Fibroblast of lung (primary cell): ENCODE results near the gene ADD3. TPM values are rescaled to one million over a fixed set of nuclear protein-coding genes. Genes with fewer than 3 reads are reported as not detected.

Experiments used
- DNase-seq, 2 donors: peaks; one replicate each; pipeline versions ENCODE4 v3.0.0 to v3.0.0-alpha.2; 2010; ENCODE audit warnings: low read depth in 2 of 2
- H2AFZ ChIP-seq: 2 replicates; pipeline ENCODE4 v1.5.1; 2012; ENCODE audit warnings: low read length, control low read depth, inconsistent platforms
- H3K27ac ChIP-seq: 2 replicates; pipeline ENCODE4 v1.5.1; 2011; ENCODE audit warnings: low read length, control low read depth; ENCODE audit not compliant: insufficient read depth
- H3K27me3 ChIP-seq: 2 replicates; pipeline ENCODE4 v1.5.1; 2011; ENCODE audit warnings: mild to moderate bottlenecking, low read length; ENCODE audit not compliant: control insufficient read depth, insufficient read depth
- H3K36me3 ChIP-seq: 2 replicates; pipeline ENCODE4 v1.5.1; 2011; ENCODE audit warnings: low read length; ENCODE audit not compliant: control insufficient read depth, insufficient read depth
- H3K4me1 ChIP-seq: 2 replicates; pipeline ENCODE4 v1.5.1; 2011; ENCODE audit warnings: low read length; ENCODE audit not compliant: control insufficient read depth, insufficient read depth; ENCODE audit errors: extremely low read depth
- H3K4me2 ChIP-seq: 2 replicates; pipeline ENCODE4 v1.5.1; 2011; ENCODE audit warnings: low read length, control low read depth; ENCODE audit not compliant: insufficient read depth; ENCODE audit errors: extremely low read depth
- H3K4me3 ChIP-seq, 4 experiments: fragments of 200-600 bp in 1 of 4; sonication (generic) in 1 of 4; replicated peaks in 1 of 4; 2 replicates each; pipeline ENCODE4 v1.5.1; 2011 to 2016; ENCODE audit warnings: low read length in 4 of 4, low read depth in 3 of 4, mild to moderate bottlenecking in 3 of 4, control low read depth in 2 of 4, inconsistent platforms in 1 of 4, mixed read lengths in 1 of 4; ENCODE audit not compliant: insufficient read depth in 1 of 4; ENCODE audit errors: control extremely low read depth in 1 of 4
- H3K79me2 ChIP-seq: 2 replicates; pipeline ENCODE4 v1.5.1; 2012; ENCODE audit warnings: mild to moderate bottlenecking, low read length, inconsistent platforms; ENCODE audit not compliant: control insufficient read depth, insufficient read depth
- H3K9ac ChIP-seq: 2 replicates; pipeline ENCODE4 v1.5.1; 2011; ENCODE audit warnings: mild to moderate bottlenecking, low read length, control low read depth; ENCODE audit not compliant: insufficient read depth
- H3K9me3 ChIP-seq: 2 replicates; pipeline ENCODE4 v1.5.1; 2012; ENCODE audit warnings: low read depth, low read length; ENCODE audit not compliant: control insufficient read depth, insufficient read depth
- H4K20me1 ChIP-seq: 2 replicates; pipeline ENCODE4 v1.5.1; 2011; ENCODE audit warnings: low read length; ENCODE audit not compliant: control insufficient read depth, insufficient read depth; ENCODE audit errors: extremely low read depth
- CTCF ChIP-seq, 2 donors: IDR thresholded peaks in 1 of 2; conservative IDR thresholded peaks in 1 of 2; 1 replicate in 1 of 2; 2 replicates in 1 of 2; pipeline ENCODE4 v1.5.1; 2011 to 2012; ENCODE audit warnings: low read length in 2 of 2, control low read depth in 1 of 2, inconsistent platforms in 1 of 2, low read depth in 1 of 2, mild to moderate bottlenecking in 1 of 2
- EZH2 ChIP-seq: IDR thresholded peaks from 2 replicates; pipeline ENCODE4 v1.5.1; 2012; ENCODE audit warnings: low read length, control low read depth, mild to moderate bottlenecking; ENCODE audit errors: missing control alignments
- polyA plus RNA-seq, 2 donors: library from polyadenylated mRNA; depleted of rRNA in 1 of 2; stranded (reverse) in 1 of 2; unstranded in 1 of 2; fragments of >200 nt; gene quantifications; 2 replicates each; pipeline ENCODE4 v1.2.1, GENCODE V29; 2011 to 2012; ENCODE audit warnings: missing spikeins in 1 of 2
- total RNA-seq: library from RNA; depleted of rRNA; stranded (reverse); fragments of >200 nt; gene quantifications from 2 replicates; pipeline ENCODE4 v1.2.1, GENCODE V29; 2014

The ADD3 gene
- total and polyA plus RNA-seq, 2 donors (not counting 1 experiment from before 2014, with no cell fraction given) = 93.0 to 416 TPM

GRCh38 chr10:110074758-110075671 is 67.2 kb downstream of the ADD3 start:
- Histone ChIP-seq H4K20me1 (no peaks in the 10 kb centered on the region), H3K9ac (no peak overlapping the region), H3K4me1 (peaks cover 23% of the 10 kb centered on the region), H3K79me2 (peaks cover 28% of the 10 kb centered on the region), H3K27me3 (no peaks in the 10 kb centered on the region), H3K4me2 (peak overlapping the region; percentile 65), H3K27ac (peak overlapping the region; percentile 8), H2AFZ (no peak overlapping the region), H3K9me3 (no peaks in the 10 kb centered on the region), H3K4me3 (peak overlapping the region in 1 of 4 experiments; percentile 6), H3K36me3 (no peaks in the 10 kb centered on the region)
- TF ChIP-seq EZH2 = no peak
- TF ChIP-seq CTCF (conservative IDR thresholded peaks at IDR 0.05 in 1 of 2, IDR thresholded peaks at IDR 0.05 in 1 of 2; ENCODE audit: low read depth in 1 of 2, low read length in 2 of 2) = no peak
- DNase-seq = peak; percentile 83 to 87

- H2AFZ ChIP-seq = no peak overlapping the region
- peak overlapping the region; percentile 6 for H3K27ac ChIP-seq
- DNase-seq = peak in 1 of 2 donors; percentile 4
- H3K79me2 ChIP-seq = peaks cover 27% of the 10 kb centered on the region
- peak overlapping the region in 1 of 4 experiments; percentile 6 for H3K4me3 ChIP-seq
- H3K27me3 ChIP-seq = no peaks in the 10 kb centered on the region
- peaks cover 23% of the 10 kb centered on the region for H3K4me1 ChIP-seq
- no peaks in the 10 kb centered on the region for H4K20me1 ChIP-seq
- peak overlapping the region; percentile 65 for H3K4me2 ChIP-seq
- TF ChIP-seq EZH2 (no peak), CTCF (conservative IDR thresholded peaks at IDR 0.05 in 1 of 2, IDR thresholded peaks at IDR 0.05 in 1 of 2; ENCODE audit: low read depth in 1 of 2, low read length in 2 of 2) (no peak)
- H3K9ac ChIP-seq = no peak overlapping the region
- H3K36me3 ChIP-seq = no peaks in the 10 kb centered on the region
- H3K9me3 ChIP-seq = no peaks in the 10 kb centered on the region
These were observed 67.9 kb downstream of the ADD3 start for GRCh38 chr10:110075686-110076085.

- TF ChIP-seq CTCF (conservative IDR thresholded peaks at IDR 0.05 in 1 of 2, IDR thresholded peaks at IDR 0.05 in 1 of 2; ENCODE audit: low read depth in 1 of 2, low read length in 2 of 2) (no peak), EZH2 (no peak)
- H3K79me2 ChIP-seq = peaks cover 31% of the 10 kb centered on the region
- H2AFZ ChIP-seq = no peak overlapping the region
- no peak overlapping the region for H3K9ac ChIP-seq
- peaks cover 23% of the 10 kb centered on the region for H3K4me1 ChIP-seq
- peak overlapping the region; percentile 83 for H3K4me2 ChIP-seq
- no peaks in the 10 kb centered on the region for H3K27me3 ChIP-seq
- no peaks in the 10 kb centered on the region for H3K9me3 ChIP-seq
- H4K20me1 ChIP-seq = no peaks in the 10 kb centered on the region
- DNase-seq = peak; percentile 91 to 98
- peak overlapping the region; percentile 40 for H3K27ac ChIP-seq
- peak overlapping the region in 2 of 4 experiments; percentile 20 to 38 for H3K4me3 ChIP-seq
- H3K36me3 ChIP-seq = no peaks in the 10 kb centered on the region
These were observed 69.0 kb downstream of the ADD3 start for GRCh38 chr10:110076559-110077318.
